ENCODE results near the gene NPIPA5.
"Not testable (repeated sequence)": the region's sequence is repeated elsewhere in the genome, so short reads cannot be mapped to it uniquely, and the experiment has no call there.

DNA sequence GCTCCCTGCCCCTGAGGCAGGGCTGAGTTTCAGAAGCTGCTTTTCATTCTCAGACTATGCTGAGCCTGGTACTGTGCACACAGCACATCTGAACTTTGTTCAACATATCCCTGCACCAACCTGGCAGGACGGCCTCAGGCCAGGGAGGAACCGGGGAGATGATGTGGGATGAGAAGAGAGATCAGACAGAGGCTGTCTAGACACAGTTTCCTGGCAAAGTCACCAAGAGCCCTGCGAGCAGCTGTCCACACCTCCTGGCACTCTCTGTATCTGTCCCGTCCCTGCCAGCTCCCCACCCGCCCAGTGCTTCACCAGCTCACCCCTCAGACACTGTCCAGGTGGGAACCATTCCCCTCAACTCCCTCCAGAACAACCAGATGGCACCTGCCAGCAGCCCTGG lies 39.1 kb downstream of the NPIPA5 start:
- TF ChIP-seq, protein P1, sequence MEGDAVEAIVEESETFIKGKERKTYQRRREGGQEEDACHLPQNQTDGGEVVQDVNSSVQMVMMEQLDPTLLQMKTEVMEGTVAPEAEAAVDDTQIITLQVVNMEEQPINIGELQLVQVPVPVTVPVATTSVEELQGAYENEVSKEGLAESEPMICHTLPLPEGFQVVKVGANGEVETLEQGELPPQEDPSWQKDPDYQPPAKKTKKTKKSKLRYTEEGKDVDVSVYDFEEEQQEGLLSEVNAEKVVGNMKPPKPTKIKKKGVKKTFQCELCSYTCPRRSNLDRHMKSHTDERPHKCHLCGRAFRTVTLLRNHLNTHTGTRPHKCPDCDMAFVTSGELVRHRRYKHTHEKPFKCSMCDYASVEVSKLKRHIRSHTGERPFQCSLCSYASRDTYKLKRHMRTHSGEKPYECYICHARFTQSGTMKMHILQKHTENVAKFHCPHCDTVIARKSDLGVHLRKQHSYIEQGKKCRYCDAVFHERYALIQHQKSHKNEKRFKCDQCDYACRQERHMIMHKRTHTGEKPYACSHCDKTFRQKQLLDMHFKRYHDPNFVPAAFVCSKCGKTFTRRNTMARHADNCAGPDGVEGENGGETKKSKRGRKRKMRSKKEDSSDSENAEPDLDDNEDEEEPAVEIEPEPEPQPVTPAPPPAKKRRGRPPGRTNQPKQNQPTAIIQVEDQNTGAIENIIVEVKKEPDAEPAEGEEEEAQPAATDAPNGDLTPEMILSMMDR (IDR thresholded peaks at IDR 0.05): not testable (repeated sequence)
- not testable (repeated sequence) for TF ChIP-seq POLR2AphosphoS5, POLR2A, EP300 (IDR thresholded peaks at IDR 0.05)
